ENCODE data around the gene CABP4.

CABP4 gene

GRCh38 chr11:67428052-67429001, 26.8 kb upstream of the CABP4 start, which contains the start of gene RPS6KB2:
Gene RPS6KB2, plus strand, starts transcription at chr11:67428494. Its CDS starts 52 bp downstream, at chr11:67428546.
- H3K27me3 Mint-ChIP-seq = no peaks in the 10 kb centered on the region
- peaks cover 77% of the 10 kb centered on the region for H3K4me1 Mint-ChIP-seq
- peak within 1 kb of the TSS; percentile 96 to 97 for H3K27ac Mint-ChIP-seq
- H3K4me3 Mint-ChIP-seq = peak within 1 kb of the TSS; percentile 89 to 95
- no peaks in the 10 kb centered on the region for H3K9me3 Mint-ChIP-seq
- DNase-seq (peak; percentile 98), ATAC-seq (peak; percentile 93)

GRCh38 chr11:67429038-67429668, 26.0 kb upstream of the CABP4 start:
- no peak for DNase-seq

GRCh38 chr11:67429722-67430121, 25.4 kb upstream of the CABP4 start:
- Mint-ChIP-seq H3K4me1 (peaks cover 85% of the 10 kb centered on the region), H3K27me3 (no peaks in the 10 kb centered on the region), H3K27ac (peak overlapping the region; percentile 49 to 80), H3K4me3 (peak overlapping the region; percentile 52 to 95), H3K9me3 (no peaks in the 10 kb centered on the region)
- DNase-seq (no peak), ATAC-seq (no peak)

More at GRCh38 chr11:67429038-67429668, 26.0 kb upstream of the CABP4 start:
- Mint-ChIP-seq H3K9me3 (no peaks in the 10 kb centered on the region), H3K4me3 (peak overlapping the region; percentile 89 to 95), H3K27me3 (no peaks in the 10 kb centered on the region), H3K4me1 (peaks cover 84% of the 10 kb centered on the region), H3K27ac (peak overlapping the region; percentile 95 to 97)
- no peak for ATAC-seq

DNA sequence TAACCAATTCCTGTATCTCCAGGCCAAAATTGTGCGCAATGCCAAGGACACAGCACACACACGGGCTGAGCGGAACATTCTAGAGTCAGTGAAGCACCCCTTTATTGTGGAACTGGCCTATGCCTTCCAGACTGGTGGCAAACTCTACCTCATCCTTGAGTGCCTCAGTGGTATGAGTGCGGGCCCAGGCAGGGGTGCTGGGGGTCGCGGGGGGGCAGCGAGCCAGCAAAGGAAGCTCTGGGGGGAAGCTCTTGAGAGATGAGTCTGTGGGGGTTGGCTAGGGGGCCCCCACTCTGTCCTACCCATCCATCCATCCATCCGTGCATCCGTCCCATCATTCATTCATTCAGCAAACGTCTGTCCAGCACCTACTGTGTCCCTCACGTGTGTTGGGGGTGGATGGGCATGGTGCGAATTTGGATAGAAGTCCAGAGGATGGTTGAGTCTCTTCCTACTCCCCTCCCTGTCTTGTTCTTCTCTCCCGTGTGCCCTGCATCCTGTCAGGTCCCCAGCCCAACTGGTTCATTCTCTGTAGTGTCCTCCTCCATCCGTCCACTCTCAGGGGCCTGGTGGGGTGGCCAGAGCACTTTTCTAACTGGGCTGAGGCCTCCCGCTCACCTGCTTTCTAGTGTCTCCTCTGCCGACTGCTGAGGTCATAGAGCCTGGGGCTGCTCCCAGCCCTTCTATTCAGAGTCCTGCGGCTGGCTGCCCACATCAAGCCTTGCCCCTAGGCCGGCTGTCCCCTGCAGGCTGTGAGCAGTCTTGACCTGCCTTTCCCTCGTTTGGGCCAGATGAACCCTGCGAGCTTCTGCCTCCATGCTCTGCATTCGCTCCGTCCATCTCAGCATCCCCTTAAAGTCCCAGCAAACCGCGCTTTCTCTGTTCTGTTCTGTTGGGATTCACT, 23.6 kb upstream of the CABP4 start:
- H3K4me1 Mint-ChIP-seq = peaks cover 81% of the 10 kb centered on the region

DNA sequence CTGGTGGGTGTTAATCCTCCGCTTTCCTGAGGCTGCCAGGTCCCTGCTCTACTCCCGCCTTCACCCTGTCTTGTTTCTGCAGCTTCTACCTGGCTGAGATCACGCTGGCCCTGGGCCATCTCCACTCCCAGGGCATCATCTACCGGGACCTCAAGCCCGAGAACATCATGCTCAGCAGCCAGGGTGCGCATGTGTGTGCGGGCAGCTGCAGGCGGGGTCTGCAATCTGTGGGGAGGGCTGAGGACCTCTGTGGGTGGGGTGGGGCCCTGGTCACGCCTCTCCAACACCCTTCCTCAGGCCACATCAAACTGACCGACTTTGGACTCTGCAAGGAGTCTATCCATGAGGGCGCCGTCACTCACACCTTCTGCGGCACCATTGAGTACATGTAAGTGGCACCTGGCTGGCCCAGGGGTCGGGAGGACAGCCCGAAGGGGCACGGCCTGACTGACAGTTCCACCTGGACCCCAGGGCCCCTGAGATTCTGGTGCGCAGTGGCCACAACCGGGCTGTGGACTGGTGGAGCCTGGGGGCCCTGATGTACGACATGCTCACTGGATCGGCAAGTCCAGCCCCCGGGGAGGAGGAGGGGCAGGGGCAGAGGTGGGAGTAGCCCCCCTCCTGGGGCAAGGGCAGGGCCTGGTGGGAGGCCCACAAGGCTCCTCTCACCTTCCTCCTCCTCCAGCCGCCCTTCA, 22.4 kb upstream of the CABP4 start:
- no peak for ATAC-seq
- H3K27me3 Mint-ChIP-seq = no peaks in the 10 kb centered on the region
- H3K4me3 Mint-ChIP-seq = peak overlapping the region in 1 of 2 donors; percentile 85
- no peaks in the 10 kb centered on the region for H3K9me3 Mint-ChIP-seq
- DNase-seq = no peak
- peaks cover 76% of the 10 kb centered on the region for H3K4me1 Mint-ChIP-seq
- H3K27ac Mint-ChIP-seq = peak overlapping the region in 1 of 2 donors; percentile 86

More for the DNA sequence above, 23.6 kb upstream of the CABP4 start:
- DNase-seq (no peak), ATAC-seq (no peak)
- peak overlapping the region; percentile 10 to 86 for H3K27ac Mint-ChIP-seq
- peak overlapping the region in 1 of 2 donors; percentile 17 for H3K4me3 Mint-ChIP-seq
- no peaks in the 10 kb centered on the region for H3K27me3 Mint-ChIP-seq
- no peaks in the 10 kb centered on the region for H3K9me3 Mint-ChIP-seq

DNA sequence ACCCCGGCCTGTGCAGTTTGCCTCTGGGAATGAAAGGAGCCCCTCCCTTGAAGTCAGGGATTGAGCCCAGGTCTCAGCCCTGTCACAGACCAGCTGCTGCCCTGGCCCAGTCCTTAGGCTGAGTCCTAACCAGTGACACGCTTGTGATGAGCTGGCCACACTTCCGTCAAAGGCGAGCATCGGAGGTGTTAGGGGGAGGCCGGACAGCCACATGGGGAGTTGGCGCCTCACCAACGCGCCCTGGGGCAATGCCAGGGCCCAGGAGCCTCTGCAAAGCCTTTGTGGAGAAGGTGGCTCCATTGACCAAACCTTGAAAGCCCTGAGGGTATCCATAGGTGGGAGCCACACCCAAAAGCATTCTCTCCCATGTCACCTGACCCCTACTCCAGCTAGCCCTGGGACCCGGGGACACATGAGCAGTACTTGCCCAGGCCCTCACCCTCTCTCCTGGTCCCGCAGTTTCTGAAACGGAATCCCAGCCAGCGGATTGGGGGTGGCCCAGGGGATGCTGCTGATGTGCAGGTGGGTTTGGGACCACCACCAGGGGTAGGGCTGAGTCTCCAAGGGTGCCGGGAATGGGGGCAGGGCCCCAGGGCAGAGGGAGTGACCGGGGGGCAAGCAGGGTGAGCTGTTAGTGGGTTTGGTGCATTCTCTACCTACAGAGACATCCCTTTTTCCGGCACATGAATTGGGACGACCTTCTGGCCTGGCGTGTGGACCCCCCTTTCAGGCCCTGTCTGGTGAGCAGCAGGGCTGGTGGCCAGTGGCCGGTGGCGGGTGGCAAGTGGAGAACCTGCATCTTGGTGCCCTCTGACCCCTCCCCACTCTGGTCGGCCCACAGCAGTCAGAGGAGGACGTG, 21.4 kb upstream of the CABP4 start:
- H3K27me3 Mint-ChIP-seq = no peaks in the 10 kb centered on the region
- no peaks in the 10 kb centered on the region for H3K9me3 Mint-ChIP-seq
- H3K4me1 Mint-ChIP-seq = peaks cover 83% of the 10 kb centered on the region
- no peak for ATAC-seq
- DNase-seq = peak in 1 of 2 donors; percentile 38
- H3K4me3 Mint-ChIP-seq = peak overlapping the region; percentile 85 to 88
- peak overlapping the region; percentile 33 to 89 for H3K27ac Mint-ChIP-seq

- ATAC-seq = no peak
- no peaks in the 10 kb centered on the region for H3K27me3 Mint-ChIP-seq
- peak overlapping the region; percentile 85 to 88 for H3K4me3 Mint-ChIP-seq
- no peaks in the 10 kb centered on the region for H3K9me3 Mint-ChIP-seq
- H3K4me1 Mint-ChIP-seq = peaks cover 84% of the 10 kb centered on the region
- peak overlapping the region; percentile 19 to 89 for H3K27ac Mint-ChIP-seq
- DNase-seq = peak in 1 of 2 donors; percentile 45
These were observed 20.7 kb upstream of the CABP4 start for GRCh38 chr11:67434395-67434881.

- Mint-ChIP-seq H3K27me3 (no peaks in the 10 kb centered on the region), H3K4me3 (peak overlapping the region; percentile 85 to 88), H3K27ac (peak overlapping the region; percentile 86 to 88), H3K4me1 (peaks cover 86% of the 10 kb centered on the region), H3K9me3 (no peaks in the 10 kb centered on the region)
- no peak for ATAC-seq
- no peak for DNase-seq
These were observed 20.0 kb upstream of the CABP4 start for GRCh38 chr11:67435031-67435726.

DNA sequence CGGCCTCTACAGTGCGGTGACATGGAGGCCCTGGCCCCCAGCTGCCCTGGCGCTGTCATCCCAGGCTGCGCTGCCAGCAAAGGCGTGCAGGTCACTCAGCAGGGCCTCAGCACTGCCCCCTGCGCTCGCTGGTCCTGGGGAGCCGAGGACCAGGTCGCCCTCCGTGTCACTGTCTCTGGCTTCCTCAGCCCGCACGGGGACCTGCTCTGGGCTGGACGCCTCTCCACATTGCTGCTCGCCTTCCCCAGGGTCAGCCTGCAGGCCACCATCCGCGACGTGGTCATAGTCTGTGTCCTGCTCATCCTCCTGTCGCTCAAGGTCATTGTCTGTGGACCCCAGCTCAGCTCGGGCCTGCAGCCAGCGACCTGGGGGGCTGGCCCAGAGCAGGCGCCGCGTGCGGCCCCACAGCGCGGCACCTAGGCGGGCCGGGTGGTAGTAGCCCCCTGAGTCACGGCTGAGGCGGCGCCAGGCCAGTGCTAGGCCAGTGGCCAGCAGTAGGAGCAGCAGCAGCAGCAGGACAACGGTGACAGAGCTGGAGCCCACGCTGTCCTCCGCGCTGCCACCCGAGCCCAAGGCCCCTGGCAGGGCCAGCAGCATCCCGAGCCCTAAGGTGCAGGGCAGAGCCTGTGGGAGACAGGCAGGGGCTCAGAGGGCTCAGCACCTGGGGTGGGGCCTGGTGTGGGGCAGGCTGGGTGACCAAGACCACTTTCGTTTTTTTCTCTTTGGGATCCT, 19.3 kb upstream of the CABP4 start:
- Mint-ChIP-seq H3K4me3 (peak overlapping the region; percentile 85 to 88), H3K4me1 (peaks cover 86% of the 10 kb centered on the region)

DNA sequence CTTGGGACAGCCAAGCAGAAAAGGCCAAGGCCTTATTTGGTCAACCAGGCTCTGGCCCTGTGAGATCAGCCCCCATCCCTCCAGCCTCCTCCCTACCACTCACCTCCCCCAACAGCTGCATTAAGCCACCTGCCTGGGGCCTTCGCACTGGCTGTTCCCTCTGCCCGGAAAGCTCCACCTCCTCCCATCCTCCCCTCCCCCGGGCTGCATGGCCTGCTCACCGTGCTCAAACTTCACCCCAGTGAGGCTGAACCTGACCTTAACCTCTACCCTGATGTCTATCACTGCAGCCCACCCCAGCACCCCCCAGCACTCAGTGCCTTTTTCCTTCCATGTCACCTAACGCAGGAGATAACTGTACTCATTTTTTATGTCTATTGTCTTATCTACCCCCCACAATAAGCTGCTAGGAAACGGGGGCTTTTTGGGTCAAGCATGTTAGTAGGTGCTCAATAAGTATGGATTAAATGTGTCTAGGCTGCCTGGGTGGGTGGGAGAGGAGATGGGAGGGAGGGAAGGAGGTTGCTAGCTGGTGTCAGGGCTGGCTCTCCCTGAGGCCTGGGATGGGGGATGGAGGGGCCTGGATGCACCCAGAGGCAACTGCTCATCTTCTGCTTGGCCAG, 18.6 kb upstream of the CABP4 start:
- ATAC-seq = peak; percentile 60
- peak; percentile 64 to 84 for DNase-seq
- H3K27me3 Mint-ChIP-seq = no peaks in the 10 kb centered on the region
- no peaks in the 10 kb centered on the region for H3K9me3 Mint-ChIP-seq
- peak overlapping the region; percentile 85 to 88 for H3K4me3 Mint-ChIP-seq
- H3K4me1 Mint-ChIP-seq = peaks cover 86% of the 10 kb centered on the region
- peak overlapping the region; percentile 72 to 91 for H3K27ac Mint-ChIP-seq

More for the DNA sequence above, 19.3 kb upstream of the CABP4 start:
- Mint-ChIP-seq H3K27me3 (no peaks in the 10 kb centered on the region), H3K9me3 (no peaks in the 10 kb centered on the region), H3K27ac (peak overlapping the region; percentile 88 to 89)
- DNase-seq (no peak), ATAC-seq (peak; percentile 8)

DNA sequence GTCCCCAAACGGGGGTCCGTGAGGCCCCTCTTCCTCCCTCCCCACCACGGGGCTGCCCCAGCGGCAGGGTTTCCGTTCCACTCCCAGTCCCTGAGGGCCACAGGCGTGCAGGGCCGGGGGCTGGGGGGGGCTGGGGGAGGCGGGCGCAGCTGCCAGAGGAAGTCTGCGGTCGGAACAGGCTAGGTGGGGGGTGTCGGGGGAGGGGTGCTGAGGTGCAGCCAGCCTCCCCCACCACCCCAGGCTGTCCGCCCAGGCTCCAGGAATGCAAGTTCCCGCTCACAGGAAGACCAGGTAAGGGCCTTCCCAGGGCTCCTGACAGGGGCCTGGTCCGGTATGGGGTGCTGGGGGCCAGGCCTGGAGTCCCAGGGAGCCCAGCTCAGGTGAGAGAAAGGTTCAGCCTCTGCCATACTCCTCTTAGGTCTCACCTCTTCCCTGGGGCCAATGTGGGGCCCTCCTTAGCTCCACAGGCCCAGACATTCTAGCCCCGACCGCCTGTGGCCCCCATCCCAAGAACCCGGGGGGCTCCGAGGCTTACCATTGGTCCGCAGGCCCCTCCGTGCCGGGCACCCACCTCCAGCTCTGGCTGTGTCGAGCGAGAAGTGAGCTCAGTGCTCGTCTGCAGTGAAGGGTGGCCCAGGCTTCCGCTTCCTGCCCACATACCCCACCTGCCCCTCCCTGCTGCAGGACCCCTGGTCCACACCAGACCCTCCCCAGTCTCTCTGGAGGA, 17.9 kb upstream of the CABP4 start, which contains the start of gene PTPRCAP:
Gene PTPRCAP, minus strand, starts transcription at position 601 of the 727 bp plus-strand sequence. Its CDS starts 63 bp downstream, at position 538.
- peaks cover 86% of the 10 kb centered on the region for H3K4me1 Mint-ChIP-seq
- H3K27ac Mint-ChIP-seq = peak within 1 kb of the TSS; percentile 91 to 95
- DNase-seq (peak; percentile 78), ATAC-seq (peak; percentile 53)
- H3K9me3 Mint-ChIP-seq = no peaks in the 10 kb centered on the region
- peak within 1 kb of the TSS; percentile 85 to 88 for H3K4me3 Mint-ChIP-seq
- no peaks in the 10 kb centered on the region for H3K27me3 Mint-ChIP-seq

DNA sequence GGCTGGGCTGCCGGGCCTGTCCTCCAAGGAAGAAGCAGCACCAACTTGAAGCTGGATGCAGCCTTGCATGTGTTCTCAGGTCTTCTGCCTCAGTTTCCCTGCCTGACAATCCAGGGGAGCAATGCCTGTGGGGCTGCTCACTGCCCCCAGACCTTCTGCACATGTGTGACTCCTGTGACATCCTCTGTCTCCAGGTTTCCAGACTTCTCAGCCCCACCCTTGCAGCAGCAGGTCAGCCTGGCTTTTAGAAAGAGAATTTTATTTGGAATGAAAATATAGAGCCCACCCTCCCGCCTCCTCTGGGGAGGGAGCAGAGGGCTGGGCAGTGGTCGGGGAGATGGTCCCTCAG, 17.4 kb upstream of the CABP4 start:
- DNase-seq (no peak), ATAC-seq (no peak)
- H3K27me3 Mint-ChIP-seq = no peaks in the 10 kb centered on the region
- peak overlapping the region; percentile 83 to 95 for H3K27ac Mint-ChIP-seq
- peak overlapping the region; percentile 85 to 88 for H3K4me3 Mint-ChIP-seq
- peaks cover 86% of the 10 kb centered on the region for H3K4me1 Mint-ChIP-seq
- H3K9me3 Mint-ChIP-seq = no peaks in the 10 kb centered on the region
